ENCODE data around the gene CTRL.

Gene CTRL

DNA sequence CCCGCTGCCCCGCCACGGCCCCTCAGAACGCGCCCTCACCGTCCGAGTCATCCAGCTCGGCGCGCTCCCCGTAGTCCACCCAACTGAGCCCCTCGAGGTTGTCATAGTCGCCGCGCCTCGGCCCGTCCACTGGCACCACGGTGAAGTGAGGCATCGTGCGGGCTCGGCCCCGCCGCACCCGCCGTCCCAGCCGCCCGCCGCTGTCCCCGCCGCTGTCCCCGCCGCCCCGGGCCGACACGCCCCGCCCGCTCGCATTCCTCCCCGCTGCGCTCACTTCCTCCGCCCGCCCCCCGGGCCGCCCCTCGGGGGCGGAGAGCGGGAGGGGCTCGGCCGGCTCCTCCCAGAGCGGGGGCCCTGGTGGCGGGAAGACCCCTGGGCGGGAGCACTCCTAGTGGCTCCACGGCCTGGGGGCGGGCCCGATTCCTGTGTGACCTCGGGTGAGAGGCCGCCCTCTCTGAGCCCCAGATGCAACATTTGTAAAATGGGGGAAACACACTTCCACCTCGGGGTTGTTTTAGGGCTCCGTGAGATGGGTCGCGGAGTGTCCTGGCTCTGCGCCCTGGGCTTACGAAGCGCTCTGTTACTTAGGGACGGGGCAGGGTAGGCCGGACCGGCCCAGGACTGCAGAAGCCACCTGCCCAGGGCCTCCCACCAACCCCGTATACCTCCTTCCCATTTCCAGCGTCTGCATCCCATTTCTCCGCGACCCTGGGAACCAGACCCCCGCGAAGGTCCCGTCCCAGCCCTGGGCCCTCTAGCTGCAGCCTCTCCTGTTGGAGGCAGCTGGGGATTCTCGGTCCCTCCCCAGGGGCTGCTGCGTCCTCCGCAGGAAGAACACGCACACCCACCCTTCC is 37.0 kb upstream of the CTRL start, which contains the start of gene SLC12A4:
Gene SLC12A4, minus strand, starts transcription at position 238 of the 854 bp plus-strand sequence. Its CDS starts 84 bp downstream, at position 154.
- Histone ChIP-seq H3K36me3 (ENCODE audit: control insufficient read depth, insufficient read depth, low read length) (no peaks in the 10 kb centered on the region), H3K27ac (ENCODE audit: insufficient read depth, low read length, poor library complexity, severe bottlenecking) (peak within 1 kb of the TSS; percentile 53), H3K4me3 (ENCODE audit: insufficient read depth, low read depth, low read length, poor library complexity, severe bottlenecking) (peak within 1 kb of the TSS; percentile 90), H3K4me1 (ENCODE audit: control insufficient read depth, insufficient read depth, low read length, poor library complexity, severe bottlenecking) (peaks cover 17% of the 10 kb centered on the region), H3K27me3 (replicated peaks; ENCODE audit: control insufficient read depth, insufficient read depth, low read length, poor library complexity, severe bottlenecking) (no peaks in the 10 kb centered on the region), H3K9me3 (ENCODE audit: control insufficient read depth, low read length) (no peaks in the 10 kb centered on the region)
- peak; percentile 79 to 83 (median 81) for DNase-seq

DNA sequence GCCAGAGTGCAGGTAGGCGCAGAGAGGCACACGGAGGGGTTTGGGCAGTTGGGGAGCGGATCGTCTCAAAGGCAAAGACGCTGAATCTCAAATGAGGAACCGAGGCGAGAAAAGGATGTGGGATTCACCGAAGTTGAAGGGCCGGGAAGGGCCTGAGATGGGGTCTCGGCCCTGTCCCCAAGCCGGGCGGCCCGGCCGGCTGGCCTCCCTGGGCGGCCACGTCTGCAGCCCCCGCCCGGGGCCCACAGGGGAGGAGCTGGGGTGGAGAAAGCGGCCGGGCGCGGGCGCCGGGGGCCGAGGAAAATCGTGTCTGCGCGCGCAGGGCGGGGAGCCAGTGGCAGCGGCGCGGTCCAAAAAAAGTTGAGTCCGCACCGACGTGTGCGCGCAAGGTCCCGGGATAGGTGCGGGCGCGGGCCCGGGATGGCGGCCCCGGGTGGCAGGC is 36.3 kb upstream of the CTRL start:
- H3K27ac ChIP-seq (ENCODE audit: insufficient read depth, low read length, poor library complexity, severe bottlenecking): peak overlapping the region; percentile 53
- no peaks in the 10 kb centered on the region for H3K9me3 ChIP-seq (ENCODE audit: control insufficient read depth, low read length)
- no peaks in the 10 kb centered on the region for H3K27me3 ChIP-seq (replicated peaks; ENCODE audit: control insufficient read depth, insufficient read depth, low read length, poor library complexity, severe bottlenecking)
- peak overlapping the region; percentile 90 for H3K4me3 ChIP-seq (ENCODE audit: insufficient read depth, low read depth, low read length, poor library complexity, severe bottlenecking)
- H3K4me1 ChIP-seq (ENCODE audit: control insufficient read depth, insufficient read depth, low read length, poor library complexity, severe bottlenecking): peaks cover 17% of the 10 kb centered on the region
- DNase-seq: peak in 1 of 3 donors; percentile 30
- H3K36me3 ChIP-seq (ENCODE audit: control insufficient read depth, insufficient read depth, low read length): no peaks in the 10 kb centered on the region

- Histone ChIP-seq H3K9me3 (ENCODE audit: control insufficient read depth, low read length) (no peaks in the 10 kb centered on the region), H3K4me3 (ENCODE audit: insufficient read depth, low read depth, low read length, poor library complexity, severe bottlenecking) (peak overlapping the region; percentile 90), H3K36me3 (ENCODE audit: control insufficient read depth, insufficient read depth, low read length) (no peaks in the 10 kb centered on the region), H3K4me1 (ENCODE audit: control insufficient read depth, insufficient read depth, low read length, poor library complexity, severe bottlenecking) (peaks cover 17% of the 10 kb centered on the region), H3K27ac (ENCODE audit: insufficient read depth, low read length, poor library complexity, severe bottlenecking) (peak overlapping the region; percentile 53), H3K27me3 (replicated peaks; ENCODE audit: control insufficient read depth, insufficient read depth, low read length, poor library complexity, severe bottlenecking) (no peaks in the 10 kb centered on the region)
- peak in 1 of 3 donors; percentile 3 for DNase-seq
These were observed 35.7 kb upstream of the CTRL start for GRCh38 chr16:67967183-67967957.

GRCh38 chr16:67966549-67967182 is 35.0 kb upstream of the CTRL start:
- no peaks in the 10 kb centered on the region for H3K27me3 ChIP-seq (replicated peaks; ENCODE audit: control insufficient read depth, insufficient read depth, low read length, poor library complexity, severe bottlenecking)
- peaks cover 17% of the 10 kb centered on the region for H3K4me1 ChIP-seq (ENCODE audit: control insufficient read depth, insufficient read depth, low read length, poor library complexity, severe bottlenecking)
- no peak for DNase-seq
- H3K4me3 ChIP-seq (ENCODE audit: insufficient read depth, low read depth, low read length, poor library complexity, severe bottlenecking): peak overlapping the region; percentile 90
- no peaks in the 10 kb centered on the region for H3K9me3 ChIP-seq (ENCODE audit: control insufficient read depth, low read length)
- peaks cover 1% of the 10 kb centered on the region for H3K36me3 ChIP-seq (ENCODE audit: control insufficient read depth, insufficient read depth, low read length)
- no peak overlapping the region for H3K27ac ChIP-seq (ENCODE audit: insufficient read depth, low read length, poor library complexity, severe bottlenecking)

DNA sequence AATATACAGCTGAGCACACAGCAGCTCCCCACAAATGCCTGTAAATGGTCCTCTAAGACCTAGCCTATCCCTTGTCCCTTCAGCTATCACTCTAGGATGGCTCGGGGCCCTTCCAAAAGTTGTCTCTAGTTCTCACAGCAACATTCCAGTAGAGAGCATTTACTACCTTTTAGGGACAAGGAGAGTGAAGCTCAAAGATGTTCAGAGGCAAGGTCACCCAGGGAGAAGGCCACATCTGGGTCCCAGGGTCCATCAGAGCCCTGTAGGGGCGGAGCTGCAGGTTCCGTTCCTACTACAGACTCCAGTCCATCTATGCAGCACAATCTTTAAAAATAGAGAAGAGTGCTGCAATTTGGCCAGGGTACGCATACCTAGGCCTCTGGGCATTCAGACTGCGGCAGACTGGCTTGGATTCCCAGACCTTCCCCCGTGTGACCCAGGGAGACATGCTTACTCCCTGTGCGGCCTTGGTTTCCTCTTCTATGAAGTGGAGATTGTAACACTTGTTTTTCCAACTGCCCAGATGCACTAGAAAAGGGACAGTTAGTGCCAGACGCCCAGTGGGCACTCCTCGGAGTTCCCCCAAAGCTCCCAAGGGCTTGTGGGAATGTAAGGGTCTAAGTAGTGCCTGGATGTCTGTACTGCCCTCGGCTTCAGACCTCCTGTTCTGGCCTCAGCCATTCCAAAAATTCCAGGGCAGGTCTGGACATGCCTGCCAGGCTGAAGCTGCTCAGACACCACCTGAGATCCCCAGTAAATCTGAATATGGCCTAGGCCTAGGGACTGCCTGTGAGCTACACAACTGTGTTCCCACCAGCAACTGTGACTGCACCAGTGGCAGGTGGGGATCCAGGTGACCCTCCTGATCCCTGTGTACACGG is 34.2 kb upstream of the CTRL start:
- DNase-seq: no peak
- Histone ChIP-seq H3K4me1 (ENCODE audit: control insufficient read depth, insufficient read depth, low read length, poor library complexity, severe bottlenecking) (peaks cover 17% of the 10 kb centered on the region), H3K27ac (ENCODE audit: insufficient read depth, low read length, poor library complexity, severe bottlenecking) (no peak overlapping the region), H3K36me3 (ENCODE audit: control insufficient read depth, insufficient read depth, low read length) (peaks cover 7% of the 10 kb centered on the region), H3K4me3 (ENCODE audit: insufficient read depth, low read depth, low read length, poor library complexity, severe bottlenecking) (no peak overlapping the region), H3K27me3 (replicated peaks; ENCODE audit: control insufficient read depth, insufficient read depth, low read length, poor library complexity, severe bottlenecking) (no peaks in the 10 kb centered on the region), H3K9me3 (ENCODE audit: control insufficient read depth, low read length) (no peaks in the 10 kb centered on the region)

- no peaks in the 10 kb centered on the region for H3K27me3 ChIP-seq (replicated peaks; ENCODE audit: control insufficient read depth, insufficient read depth, low read length, poor library complexity, severe bottlenecking)
- H3K36me3 ChIP-seq (ENCODE audit: control insufficient read depth, insufficient read depth, low read length): peaks cover 7% of the 10 kb centered on the region
- no peak overlapping the region for H3K4me3 ChIP-seq (ENCODE audit: insufficient read depth, low read depth, low read length, poor library complexity, severe bottlenecking)
- no peak for DNase-seq
- H3K9me3 ChIP-seq (ENCODE audit: control insufficient read depth, low read length): no peaks in the 10 kb centered on the region
- no peak overlapping the region for H3K27ac ChIP-seq (ENCODE audit: insufficient read depth, low read length, poor library complexity, severe bottlenecking)
- H3K4me1 ChIP-seq (ENCODE audit: control insufficient read depth, insufficient read depth, low read length, poor library complexity, severe bottlenecking): peaks cover 17% of the 10 kb centered on the region
These were observed 32.9 kb upstream of the CTRL start for GRCh38 chr16:67964477-67965131.

GRCh38 chr16:67963662-67964321 is 32.1 kb upstream of the CTRL start:
- no peaks in the 10 kb centered on the region for H3K27me3 ChIP-seq (replicated peaks; ENCODE audit: control insufficient read depth, insufficient read depth, low read length, poor library complexity, severe bottlenecking)
- H3K36me3 ChIP-seq (ENCODE audit: control insufficient read depth, insufficient read depth, low read length): peaks cover 7% of the 10 kb centered on the region
- no peak overlapping the region for H3K27ac ChIP-seq (ENCODE audit: insufficient read depth, low read length, poor library complexity, severe bottlenecking)
- DNase-seq: no peak
- no peak overlapping the region for H3K4me3 ChIP-seq (ENCODE audit: insufficient read depth, low read depth, low read length, poor library complexity, severe bottlenecking)
- no peaks in the 10 kb centered on the region for H3K9me3 ChIP-seq (ENCODE audit: control insufficient read depth, low read length)
- H3K4me1 ChIP-seq (ENCODE audit: control insufficient read depth, insufficient read depth, low read length, poor library complexity, severe bottlenecking): peaks cover 14% of the 10 kb centered on the region

GRCh38 chr16:67963292-67963661 is 31.6 kb upstream of the CTRL start:
- Histone ChIP-seq H3K4me1 (ENCODE audit: control insufficient read depth, insufficient read depth, low read length, poor library complexity, severe bottlenecking) (peaks cover 14% of the 10 kb centered on the region), H3K27me3 (replicated peaks; ENCODE audit: control insufficient read depth, insufficient read depth, low read length, poor library complexity, severe bottlenecking) (no peaks in the 10 kb centered on the region), H3K9me3 (ENCODE audit: control insufficient read depth, low read length) (no peaks in the 10 kb centered on the region), H3K36me3 (ENCODE audit: control insufficient read depth, insufficient read depth, low read length) (peaks cover 7% of the 10 kb centered on the region), H3K27ac (ENCODE audit: insufficient read depth, low read length, poor library complexity, severe bottlenecking) (no peak overlapping the region), H3K4me3 (ENCODE audit: insufficient read depth, low read depth, low read length, poor library complexity, severe bottlenecking) (no peak overlapping the region)
- no peak for DNase-seq
